NCI-H82 treated with DMSO at 0.1 percent for 48 hours (cell line): ENCODE data around the gene OTULIN.

ENCODE experiments used
- DNase-seq: peaks from one replicate; lab custom pipeline; 2025; ENCODE audit not compliant: unreplicated experiment; lab: John Stamatoyannopoulos, UW

The OTULIN gene

DNA sequence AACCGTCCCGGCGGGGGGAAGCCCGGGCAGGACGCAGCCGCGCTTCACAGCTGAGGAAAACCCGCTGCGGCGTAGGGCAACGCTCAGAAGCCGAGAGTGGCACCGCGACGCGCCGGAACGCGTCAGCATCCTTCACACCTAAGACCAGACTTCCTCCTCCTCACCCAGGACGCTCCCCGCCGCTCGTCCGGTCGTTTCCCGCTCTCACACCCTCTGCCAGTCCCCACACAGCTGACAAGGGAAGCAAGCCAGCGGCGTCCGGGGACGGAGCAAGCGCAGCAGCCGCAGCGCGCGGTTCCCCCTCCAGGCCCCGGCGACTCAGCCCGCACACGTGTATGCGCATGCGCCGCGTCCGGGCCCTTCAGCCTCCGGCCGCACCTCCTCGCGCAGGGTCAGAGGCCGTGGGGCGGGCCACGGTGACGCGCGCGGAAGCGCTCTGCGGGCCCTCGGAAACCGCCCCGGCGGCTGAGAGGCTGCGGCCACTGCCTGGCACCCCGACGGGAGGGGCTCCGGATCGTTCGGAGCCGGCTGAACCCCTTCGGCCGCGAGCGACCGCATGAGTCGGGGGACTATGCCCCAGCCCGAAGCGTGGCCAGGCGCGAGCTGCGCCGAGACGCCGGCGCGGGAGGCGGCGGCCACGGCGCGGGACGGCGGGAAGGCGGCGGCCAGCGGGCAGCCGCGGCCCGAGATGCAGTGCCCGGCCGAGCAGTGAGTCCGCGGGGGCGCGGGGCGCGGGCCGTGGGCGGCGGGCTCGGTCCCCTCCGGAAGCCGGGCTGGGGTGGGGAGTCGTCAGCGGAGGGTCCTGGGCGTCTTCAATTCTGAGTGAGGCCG lies at the start of gene OTULIN:
Gene OTULIN, plus strand, starts transcription at position 449 of the 831 bp plus-strand sequence. Its CDS starts 108 bp downstream, at position 557.
- DNase-seq: peak; percentile 63

DNA sequence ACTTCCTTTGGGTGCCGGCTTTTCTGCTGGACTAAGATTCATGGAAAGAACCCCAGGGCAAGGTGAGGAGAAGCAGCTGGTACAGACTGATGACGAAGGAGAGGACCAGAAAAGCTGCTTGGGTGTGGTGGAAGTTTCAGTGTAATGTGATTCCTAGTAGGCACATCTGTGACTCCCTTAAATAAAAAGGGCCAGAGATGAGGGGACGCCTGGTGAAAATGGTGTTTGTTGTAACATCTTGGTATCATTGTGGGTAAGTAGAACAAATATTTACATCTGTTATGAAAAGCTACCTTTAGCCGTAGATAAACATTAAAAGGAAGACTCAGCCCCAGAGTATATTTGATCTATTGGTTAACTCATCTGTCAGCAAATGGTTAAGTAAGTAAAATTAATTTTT lies 49.2 kb upstream of the OTULIN start:
- DNase-seq: no peak

DNA sequence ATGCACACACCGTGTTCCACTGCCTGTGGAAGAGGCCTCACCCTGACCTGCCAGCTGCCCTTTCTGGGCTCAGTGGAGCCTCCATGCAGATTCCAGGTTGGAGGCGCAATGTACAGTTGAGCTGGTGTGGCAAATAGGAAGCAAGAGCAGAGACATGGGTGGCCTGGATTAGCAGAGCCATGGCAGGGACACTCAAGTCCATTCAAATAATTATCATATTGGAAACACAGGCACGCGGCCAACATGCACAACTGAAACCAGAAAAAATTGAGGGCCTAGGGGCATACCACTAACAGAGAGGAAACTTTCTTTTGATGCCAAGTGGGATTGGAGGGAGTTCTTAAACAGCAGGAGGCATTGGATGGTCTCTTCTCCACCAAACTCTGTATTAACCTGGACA lies 47.1 kb upstream of the OTULIN start:
- no peak for DNase-seq

DNA sequence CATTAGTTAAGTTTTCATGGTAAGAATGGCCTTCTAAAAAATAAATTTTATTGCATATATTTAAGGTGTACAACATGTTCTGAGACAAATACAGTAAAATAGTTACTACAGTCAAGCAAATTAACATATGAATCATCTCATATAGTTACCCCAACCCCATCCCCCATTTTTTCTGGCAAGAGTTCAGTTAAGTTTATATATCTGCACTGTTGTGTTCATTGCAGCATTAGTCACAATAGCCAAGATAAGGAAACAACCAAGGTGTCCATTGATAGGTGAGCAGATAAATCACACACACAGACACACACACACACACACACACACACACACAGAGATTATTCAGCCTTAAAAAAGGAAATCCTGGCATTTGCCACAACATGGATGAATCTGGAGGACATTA lies 37.2 kb upstream of the OTULIN start:
- DNase-seq: no peak

DNA sequence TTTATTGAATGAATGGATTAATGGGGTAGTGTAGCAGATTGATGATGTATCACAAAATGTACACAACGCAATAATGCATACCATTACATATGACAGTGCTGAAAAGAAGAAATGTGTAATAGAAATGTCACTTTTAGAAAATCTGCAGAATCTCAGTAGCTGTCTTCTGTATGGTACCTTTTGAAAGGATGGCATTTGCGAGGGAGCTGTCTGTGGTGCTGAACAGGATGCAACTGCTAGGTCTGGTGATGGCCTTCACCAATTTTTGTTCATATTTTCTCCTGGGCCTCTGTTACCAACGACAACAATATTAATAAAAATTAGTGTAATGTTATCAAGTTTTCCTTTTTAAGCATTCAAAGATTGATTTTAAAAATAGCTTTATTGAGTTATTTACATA lies 36.2 kb upstream of the OTULIN start:
- DNase-seq: no peak

DNA sequence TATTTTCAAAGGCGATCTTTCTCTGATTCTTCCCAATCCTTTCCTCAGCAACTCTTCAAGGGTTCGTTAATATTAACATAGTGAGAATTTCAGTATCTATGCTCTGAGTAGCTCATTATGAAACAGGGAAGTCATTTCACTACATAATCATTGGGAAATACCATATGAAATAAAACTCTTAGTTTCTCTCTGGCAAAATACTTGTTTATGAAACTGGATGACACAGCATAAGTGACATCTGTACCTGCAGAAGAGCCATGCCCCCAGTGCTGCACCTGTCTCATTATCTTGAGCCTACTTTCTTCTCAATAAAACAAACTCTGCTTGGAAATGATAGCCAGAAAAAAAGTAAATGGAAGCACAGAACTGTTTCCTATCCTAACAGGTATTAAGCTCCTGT lies 33.8 kb upstream of the OTULIN start:
- no peak for DNase-seq

GRCh38 chr5:14635656-14636055 lies 28.9 kb upstream of the OTULIN start:
- DNase-seq: no peak

DNA sequence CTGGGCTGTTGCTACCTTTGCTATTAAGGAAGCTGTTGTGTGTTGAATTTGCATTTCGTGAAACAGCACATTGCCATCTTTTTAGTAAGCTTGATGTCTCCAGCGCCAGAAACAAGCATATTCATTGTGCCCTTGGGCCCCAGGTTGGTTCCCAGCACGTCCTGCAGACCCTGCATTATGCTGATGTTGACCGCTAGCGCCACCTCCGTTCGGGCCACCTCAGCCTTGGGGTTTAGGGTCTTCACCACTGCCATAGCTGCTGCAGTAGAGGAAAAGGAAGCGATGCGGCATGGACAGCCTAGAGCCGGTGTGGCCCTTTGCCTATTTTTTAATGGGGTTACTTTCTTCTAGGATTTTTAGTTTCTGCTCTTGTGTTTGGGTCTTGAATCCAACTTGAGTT lies 23.8 kb upstream of the OTULIN start:
- no peak for DNase-seq

DNA sequence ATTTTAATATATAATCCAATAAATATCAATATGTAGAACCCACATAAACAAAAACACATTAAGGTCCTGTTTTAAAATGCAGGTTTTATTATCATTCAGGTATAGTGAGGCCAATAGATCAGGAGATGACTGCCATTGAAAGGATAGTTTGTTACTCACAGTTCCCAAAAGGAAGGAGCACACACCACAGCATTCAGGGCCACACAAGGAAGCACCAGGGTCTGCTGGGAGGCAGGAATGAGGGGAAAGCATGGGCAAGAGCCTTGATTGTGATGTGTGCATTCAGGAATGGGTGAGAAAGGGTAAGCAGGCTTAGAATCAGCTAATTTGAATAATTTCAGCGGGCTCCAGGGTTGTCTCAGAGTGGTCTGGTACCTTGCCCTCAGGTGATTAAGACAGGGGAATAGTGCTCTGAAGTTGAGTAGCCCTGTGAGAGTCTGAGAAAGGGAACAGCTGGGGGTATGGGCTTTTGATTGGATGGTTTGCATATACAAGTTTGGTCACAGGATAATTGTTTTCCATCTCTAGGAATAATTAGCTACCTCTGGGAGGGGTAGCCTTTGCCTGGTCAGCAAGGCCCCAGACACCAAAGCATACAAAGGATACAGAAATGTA lies 19.8 kb upstream of the OTULIN start:
- no peak for DNase-seq

GRCh38 chr5:14650052-14650451 lies 14.5 kb upstream of the OTULIN start:
- DNase-seq: no peak

DNA sequence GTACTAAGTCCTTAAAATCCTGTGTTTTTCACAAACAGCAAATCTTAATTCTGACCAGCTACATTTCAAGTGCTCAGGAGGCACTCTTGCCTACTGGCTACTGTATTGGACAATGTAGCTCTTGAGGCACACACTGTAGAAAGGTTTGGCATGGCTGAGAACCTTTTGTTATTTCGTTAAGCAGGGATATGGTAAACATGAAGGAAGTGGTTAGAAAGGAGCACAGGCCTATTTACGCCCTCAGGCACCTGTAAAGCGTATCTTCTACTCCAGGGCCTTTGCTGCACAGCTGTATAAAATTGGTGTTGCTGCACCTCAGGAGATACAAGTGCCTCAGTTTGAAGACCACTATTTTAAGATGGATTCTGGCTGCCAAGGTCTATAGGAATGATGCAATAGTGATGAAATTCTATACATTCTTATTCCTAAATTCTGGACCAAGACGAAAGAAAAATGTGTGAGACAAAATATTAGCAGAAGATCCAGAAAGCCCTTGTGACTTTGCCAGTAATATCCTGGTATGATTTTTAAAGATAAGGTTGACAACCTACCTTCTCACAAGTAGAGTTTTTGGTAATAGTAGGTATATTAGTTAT lies 9.3 kb upstream of the OTULIN start:
- DNase-seq: no peak

- DNase-seq: no peak
These were observed 7.6 kb upstream of the OTULIN start for GRCh38 chr5:14656898-14657297.

DNA sequence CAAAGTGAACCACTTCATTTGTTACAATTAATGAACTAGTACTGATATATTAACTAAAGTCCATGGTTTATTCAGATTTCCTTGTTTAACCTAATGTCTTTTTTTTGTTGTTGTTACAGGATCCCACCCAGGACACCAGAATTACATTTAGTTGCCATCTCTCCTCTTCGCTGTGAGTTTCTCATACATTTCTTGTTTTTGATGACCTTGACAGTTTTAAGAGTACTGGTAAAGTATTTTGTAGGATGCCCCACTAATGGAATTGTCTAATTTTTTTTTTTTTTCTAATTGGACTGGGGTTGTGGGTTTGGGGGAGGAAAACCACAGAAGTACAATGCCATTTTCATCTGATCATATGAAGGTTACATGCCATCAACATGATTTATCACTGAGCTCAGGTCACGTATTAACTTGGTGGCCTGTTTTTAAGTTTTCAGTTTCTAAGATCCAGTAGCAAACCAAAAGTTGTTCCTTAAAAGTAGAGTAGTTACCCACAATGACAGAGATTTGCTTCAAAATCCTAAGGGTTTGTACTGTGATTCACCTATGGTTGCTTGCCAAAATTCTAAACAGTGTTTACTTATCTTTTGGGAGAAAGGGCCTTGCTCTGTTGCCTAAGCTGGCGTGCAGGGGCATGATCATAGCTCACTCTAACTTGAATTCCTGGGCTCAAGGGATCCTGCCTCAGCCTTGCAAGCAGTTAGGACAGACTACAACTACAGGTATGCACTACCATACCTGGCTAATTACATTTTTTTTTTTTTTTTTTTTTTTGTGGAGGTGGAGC lies 4.5 kb upstream of the OTULIN start:
- DNase-seq: no peak

DNA sequence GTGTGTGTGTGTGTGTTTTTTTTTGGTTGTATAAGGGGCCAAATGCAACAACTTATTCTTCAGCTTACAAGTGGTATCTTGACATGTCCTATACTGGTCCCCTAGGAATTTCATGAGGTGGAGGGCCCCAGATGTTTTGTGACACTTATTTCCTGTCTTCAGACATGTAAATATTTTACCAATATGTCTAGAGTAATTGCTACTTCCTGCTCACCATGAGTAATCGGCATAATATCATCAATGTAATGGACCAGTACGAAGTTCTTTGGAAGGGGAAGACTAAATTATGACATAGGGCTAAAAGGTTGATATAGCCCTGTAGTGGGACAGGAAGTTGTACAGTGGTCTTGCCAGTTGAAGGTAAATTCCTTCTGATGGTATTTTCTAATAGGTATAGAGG lies 3.7 kb upstream of the OTULIN start:
- no peak for DNase-seq

- DNase-seq: no peak
These were observed 1.7 kb upstream of the OTULIN start for GRCh38 chr5:14662721-14663260.

GRCh38 chr5:14663734-14664269 lies 716 bp upstream of the OTULIN start:
- peak; percentile 9 for DNase-seq

DNA sequence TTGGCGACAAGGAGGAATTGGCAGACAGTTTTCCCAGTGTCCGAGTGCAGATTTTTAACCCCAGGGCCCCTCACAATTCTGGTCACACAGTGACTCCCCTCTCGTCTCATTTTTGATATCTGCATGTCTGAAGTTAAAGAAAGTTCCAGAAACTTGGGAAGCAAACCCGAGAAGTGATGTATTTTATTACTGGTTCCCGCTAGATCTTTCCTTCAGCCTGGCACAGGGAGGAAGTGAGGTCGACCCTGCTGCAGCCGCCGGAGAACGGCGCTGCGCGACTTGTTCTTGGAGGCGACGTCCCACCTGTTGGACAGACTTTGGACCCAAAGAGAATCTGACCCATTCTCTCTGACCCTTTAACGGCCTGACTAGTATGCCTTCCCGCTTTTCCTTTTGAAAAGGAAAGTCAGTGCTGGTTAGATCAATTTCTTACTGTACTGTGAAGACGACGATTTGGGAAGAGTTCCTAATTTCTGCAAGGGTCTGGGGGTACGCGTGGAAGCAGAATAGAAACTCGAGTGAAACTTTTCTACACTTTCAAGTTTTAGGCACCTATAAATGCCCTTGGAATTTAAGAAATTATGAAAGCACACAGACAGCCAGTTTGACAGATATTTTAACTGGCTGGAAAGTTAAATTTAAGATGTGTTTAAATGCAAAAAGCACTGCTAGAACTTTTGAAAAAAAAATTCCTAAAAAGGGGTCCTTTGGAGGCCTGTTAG lies 744 bp downstream of the OTULIN start:
- no peak for DNase-seq

DNA sequence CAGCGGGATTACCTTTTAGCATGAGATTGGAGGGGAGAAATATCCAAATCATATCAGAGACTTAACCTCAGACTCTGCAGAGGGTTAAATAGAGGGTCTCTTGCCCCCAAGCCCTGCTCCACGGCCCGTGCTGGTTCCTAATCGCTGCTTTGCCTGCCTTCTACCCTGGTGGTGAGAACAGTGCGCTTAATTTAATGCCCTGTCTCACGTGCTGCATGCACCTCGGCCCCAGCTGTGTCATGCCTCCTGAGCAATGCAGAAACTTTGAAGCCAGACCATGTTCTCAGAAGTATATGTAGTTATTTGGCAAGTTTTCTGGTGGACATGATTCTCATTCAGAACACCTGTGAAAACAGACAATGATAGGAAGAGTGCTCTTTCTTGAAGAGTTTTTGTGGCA lies 1.4 kb downstream of the OTULIN start:
- DNase-seq: peak; percentile 4

GRCh38 chr5:14666357-14666756 lies 1.8 kb downstream of the OTULIN start:
- DNase-seq: no peak

DNA sequence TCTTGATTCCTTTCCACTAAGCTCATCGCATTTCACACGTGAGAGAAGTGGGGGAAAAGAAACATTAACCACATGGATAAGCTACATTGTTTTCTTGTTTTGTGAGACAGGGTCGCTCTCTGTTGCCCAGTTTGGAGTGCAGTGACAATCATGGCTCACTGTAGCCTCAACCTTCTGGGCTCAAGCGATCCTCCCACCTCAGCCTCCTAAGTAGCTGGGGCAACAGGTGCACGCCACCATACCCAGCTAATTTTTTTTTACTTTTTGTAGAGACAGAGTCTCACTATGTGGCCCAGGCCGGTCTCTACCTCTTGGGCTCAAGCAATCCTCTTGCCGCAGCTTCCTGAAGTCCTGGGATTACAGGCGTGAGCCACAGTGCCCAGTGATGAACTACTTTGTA lies 2.8 kb downstream of the OTULIN start:
- DNase-seq: no peak
